PC-9 (cell line): Measurements from ENCODE around the gene NFKBIL1. TPM values are rescaled to one million over a fixed set of nuclear protein-coding genes. Genes with fewer than 3 reads are reported as not detected.

ENCODE experiments used
- BruUV-seq: library from RNA; stranded (reverse); fragments of 400-500 nt; replicated peaks from 2 replicates; lab custom pipeline; 2021; lab: Mats Ljungman, UMichigan
- CTCF ChIA-PET: fragments of 300-600 bp; sonication (Branson Sonifier 250); formaldehyde crosslinking; loops from one replicate; lab custom pipeline; 2022; ENCODE audit warnings: antibody characterized with exemption; lab: Charles Lee
- POLR2A ChIA-PET: fragments of 300-600 bp; sonication (Branson Sonifier 250); formaldehyde crosslinking; loops from one replicate; lab custom pipeline; 2022; ENCODE audit warnings: antibody characterized with exemption; ENCODE audit not compliant: unreplicated experiment; lab: Charles Lee
- DNase-seq, 2 experiments: peaks; one replicate each; pipeline versions ENCODE4 v3.0.0 to v3.0.0-alpha.2; 2015 to 2022; ENCODE audit warnings: mixed read lengths in 1 of 2
- H2AFZ ChIP-seq: fragments of 200-600 bp; sonication (generic); 2 replicates; pipeline ENCODE4 v1.8.1; 2017; ENCODE audit warnings: antibody characterized with exemption
- H3F3A ChIP-seq: fragments of 200-600 bp; sonication (generic); 2 replicates; pipeline ENCODE4 v1.8.1; 2017; ENCODE audit warnings: antibody characterized with exemption, mild to moderate bottlenecking, low read depth; ENCODE audit not compliant: insufficient read depth
- H3K27ac ChIP-seq: fragments of 200-600 bp; sonication (generic); 2 replicates; pipeline ENCODE4 v1.6.1; 2016; ENCODE audit warnings: mixed run types
- H3K27me3 ChIP-seq: fragments of 200-600 bp; sonication (generic); 2 replicates; pipeline ENCODE4 v1.6.1; 2016; ENCODE audit warnings: low read depth, mixed run types; ENCODE audit not compliant: insufficient read depth
- H3K36me3 ChIP-seq: fragments of 200-600 bp; sonication (generic); 2 replicates; pipeline ENCODE4 v1.6.1; 2016; ENCODE audit warnings: low read depth, mixed run types
- H3K4me1 ChIP-seq: fragments of 200-600 bp; sonication (generic); replicated peaks from 2 replicates; pipeline ENCODE4 v1.6.1; 2016; ENCODE audit warnings: mixed run types; ENCODE audit not compliant: insufficient read depth
- H3K4me2 ChIP-seq: fragments of 200-600 bp; sonication (generic); 2 replicates; pipeline ENCODE4 v1.6.1; 2017; ENCODE audit warnings: mixed run types
- H3K4me3 ChIP-seq: fragments of 200-600 bp; sonication (generic); 2 replicates; pipeline ENCODE4 v1.6.1; 2016; ENCODE audit warnings: mixed run types
- H3K79me2 ChIP-seq: fragments of 200-600 bp; sonication (generic); 2 replicates; pipeline ENCODE4 v1.6.1; 2017; ENCODE audit warnings: low read depth, mixed run types
- H3K9me2 ChIP-seq: fragments of 200-600 bp; sonication (generic); 2 replicates; pipeline ENCODE4 v1.8.1; 2017; ENCODE audit warnings: mild to moderate bottlenecking; ENCODE audit not compliant: insufficient read depth
- H3K9me3 ChIP-seq: fragments of 200-600 bp; sonication (generic); 2 replicates; pipeline ENCODE4 v1.8.1; 2016; ENCODE audit warnings: low read depth; ENCODE audit not compliant: insufficient read depth
- H4K20me1 ChIP-seq: fragments of 200-600 bp; sonication (generic); 2 replicates; pipeline ENCODE4 v1.8.1; 2017; ENCODE audit not compliant: insufficient read depth
- CTCF ChIP-seq: fragments of 200-600 bp; sonication (generic); conservative IDR thresholded peaks from 2 replicates; pipeline ENCODE4 v1.6.1; 2017; ENCODE audit warnings: mixed run types, antibody characterized with exemption, mild to moderate bottlenecking, moderate library complexity
- EZH2 ChIP-seq: fragments of 200-600 bp; sonication (generic); IDR thresholded peaks from 2 replicates; pipeline ENCODE4 v1.8.0; 2017; ENCODE audit warnings: antibody characterized with exemption, low read depth
- intact Hi-C: fragments of 100-400 bp; cut with micrococcal nuclease; formaldehyde crosslinking; loops from one replicate; pipeline ENCODE4 v1.10.0; 2022; ENCODE audit not compliant: unreplicated experiment
- total RNA-seq: library from RNA; stranded (reverse); gene quantifications from 2 replicates; pipeline ENCODE4 v1.2.3, GENCODE V29; 2021

The NFKBIL1 gene
- total RNA-seq, 1 experiment from 2014 or later: 26.1 TPM

- TF ChIP-seq CTCF (no peak), EZH2 (no peak)
- DNase-seq: no peak
- no peaks in the 10 kb centered on the region for H3K27me3 ChIP-seq
- intact Hi-C loops: no loop called here
- no peaks in the 10 kb centered on the region for H3K9me3 ChIP-seq
- 0 out of 2 replicates have a peak, but pooled peaks cover 3% of the 10 kb centered on the region for H4K20me1 ChIP-seq
- no TSS peak for BruUV-seq
- H3K4me2 ChIP-seq: peak overlapping the region; percentile 42; the same call in 1 of the 2 replicates
- H3K79me2 ChIP-seq: 0 out of 2 replicates have a peak, but pooled peaks cover under 1% of the 10 kb centered on the region
- H3K36me3 ChIP-seq: 0 out of 2 replicates have a peak, but pooled peaks cover 3% of the 10 kb centered on the region
- POLR2A ChIA-PET: interaction anchor here (0.6 kb wide), 1 partner anchor 1032 kb away, joined by 7 read pairs; no protein-coding TSS in a partner anchor
- H3K4me1 ChIP-seq: peaks cover 15% of the 10 kb centered on the region
- CTCF ChIA-PET: no interaction called here
- H2AFZ ChIP-seq: no peak overlapping the region
- no peaks in the 10 kb centered on the region for H3K9me2 ChIP-seq
- peaks cover 11% of the 10 kb centered on the region; the same call in 1 of the 2 replicates for H3F3A ChIP-seq
- H3K27ac ChIP-seq: peak overlapping the region; percentile 33; the same call in 1 of the 2 replicates
- H3K4me3 ChIP-seq: no peak overlapping the region
Observed at GRCh38 chr6:31559606-31559957, 12.2 kb downstream of the NFKBIL1 start.

- H3K4me1 ChIP-seq: peaks cover 15% of the 10 kb centered on the region
- no peaks in the 10 kb centered on the region for H3K36me3 ChIP-seq
- H3K27me3 ChIP-seq: no peaks in the 10 kb centered on the region
- DNase-seq: peak; percentile 60 to 83
- H2AFZ ChIP-seq: no peak overlapping the region
- CTCF ChIA-PET: no interaction called here
- peaks cover 9% of the 10 kb centered on the region; the same call in 1 of the 2 replicates for H3F3A ChIP-seq
- H3K9me2 ChIP-seq: no peaks in the 10 kb centered on the region
- no TSS peak for BruUV-seq
- peak overlapping the region; percentile 42 for H3K4me2 ChIP-seq
- no peaks in the 10 kb centered on the region for H3K79me2 ChIP-seq
- no peak for TF ChIP-seq EZH2
- TF ChIP-seq CTCF: no peak
- POLR2A ChIA-PET: interaction anchor here (0.5 to 0.6 kb wide), 4 partner anchors 61 to 1753 kb away, joined by 7 to 16 read pairs (median 12); partner anchors contain the start of gene PRRC2A
- H3K9me3 ChIP-seq: no peaks in the 10 kb centered on the region
- peak overlapping the region; percentile 33; the same call in 1 of the 2 replicates for H3K27ac ChIP-seq
- H3K4me3 ChIP-seq: no peak overlapping the region
- intact Hi-C loops: loop anchor here (1.0 kb wide), 1 partner anchor 21 kb away; no protein-coding TSS in a partner anchor
- H4K20me1 ChIP-seq: no peaks in the 10 kb centered on the region
Observed at GRCh38 chr6:31559958-31560696, 12.7 kb downstream of the NFKBIL1 start.

GRCh38 chr6:31560697-31561058 is 13.3 kb downstream of the NFKBIL1 start:
- Histone ChIP-seq H2AFZ (no peak overlapping the region), H3F3A (peaks cover 9% of the 10 kb centered on the region; the same call in 1 of the 2 replicates), H3K27ac (0 out of 2 replicates have a peak overlapping the region, but pooled peaks have one; percentile 33), H3K79me2 (no peaks in the 10 kb centered on the region), H3K27me3 (no peaks in the 10 kb centered on the region), H3K4me3 (no peak overlapping the region), H3K4me1 (peaks cover 15% of the 10 kb centered on the region), H3K9me3 (no peaks in the 10 kb centered on the region), H3K9me2 (no peaks in the 10 kb centered on the region), H3K36me3 (no peaks in the 10 kb centered on the region), H4K20me1 (no peaks in the 10 kb centered on the region), H3K4me2 (peak overlapping the region; percentile 42; the same call in 1 of the 2 replicates)
- ChIA-PET CTCF (no interaction called here), POLR2A (interaction anchor here (0.5 to 0.6 kb wide), 3 partner anchors 60 to 1753 kb away, joined by 9 to 16 read pairs (median 14); partner anchors contain the start of gene PRRC2A)
- TF ChIP-seq CTCF: no peak
- TF ChIP-seq EZH2: no peak
- no TSS peak for BruUV-seq
- intact Hi-C loops: loop anchor here (1.0 kb wide), 1 partner anchor 21 kb away; no protein-coding TSS in a partner anchor
- no peak for DNase-seq
